GM18861 (cell line): ENCODE results near the gene CBFA2T3.

Experiments used
- ATAC-seq: cut with Tn5 transposase; IDR thresholded peaks from one replicate; pipeline ENCODE4 v1.9.1; 2021; ENCODE audit not compliant: unreplicated experiment

Gene CBFA2T3

DNA sequence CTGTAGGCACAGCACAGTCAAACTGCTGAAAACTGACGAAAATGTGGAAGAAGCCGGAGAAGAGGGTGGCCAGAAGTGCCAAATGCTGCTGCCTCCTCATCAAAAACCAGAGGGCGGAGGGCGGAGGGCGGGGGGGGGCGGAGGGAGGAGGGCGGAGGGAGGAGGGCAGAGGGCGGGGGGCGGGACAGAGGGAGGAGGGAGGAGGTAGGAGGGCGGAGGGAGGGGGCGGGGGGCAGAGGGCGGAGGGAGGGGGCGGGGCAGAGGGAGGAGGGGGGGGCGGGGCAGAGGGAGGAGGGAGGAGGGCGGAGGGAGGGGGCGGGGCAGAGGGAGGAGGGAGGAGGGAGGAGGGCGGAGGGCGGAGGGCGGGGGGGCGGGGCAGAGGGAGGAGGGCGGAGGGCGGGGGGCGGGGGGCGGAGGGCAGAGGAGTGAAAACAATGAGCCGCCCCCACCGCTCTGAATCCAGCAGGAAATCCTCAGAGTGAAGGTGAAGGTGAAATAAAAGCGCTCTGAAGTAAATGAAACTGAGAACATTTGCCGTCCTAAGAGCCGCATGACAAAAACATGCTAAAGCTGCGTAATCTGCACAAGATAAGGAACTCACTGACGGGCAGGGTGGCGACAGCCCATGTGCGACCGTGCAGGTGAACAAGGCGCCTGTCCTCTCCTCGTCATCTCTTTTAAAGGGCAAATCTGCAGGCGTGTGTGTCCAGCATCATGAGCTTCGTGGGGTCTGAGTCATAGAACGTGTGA lies 22.6 kb upstream of the CBFA2T3 start:
- ATAC-seq: no peak

DNA sequence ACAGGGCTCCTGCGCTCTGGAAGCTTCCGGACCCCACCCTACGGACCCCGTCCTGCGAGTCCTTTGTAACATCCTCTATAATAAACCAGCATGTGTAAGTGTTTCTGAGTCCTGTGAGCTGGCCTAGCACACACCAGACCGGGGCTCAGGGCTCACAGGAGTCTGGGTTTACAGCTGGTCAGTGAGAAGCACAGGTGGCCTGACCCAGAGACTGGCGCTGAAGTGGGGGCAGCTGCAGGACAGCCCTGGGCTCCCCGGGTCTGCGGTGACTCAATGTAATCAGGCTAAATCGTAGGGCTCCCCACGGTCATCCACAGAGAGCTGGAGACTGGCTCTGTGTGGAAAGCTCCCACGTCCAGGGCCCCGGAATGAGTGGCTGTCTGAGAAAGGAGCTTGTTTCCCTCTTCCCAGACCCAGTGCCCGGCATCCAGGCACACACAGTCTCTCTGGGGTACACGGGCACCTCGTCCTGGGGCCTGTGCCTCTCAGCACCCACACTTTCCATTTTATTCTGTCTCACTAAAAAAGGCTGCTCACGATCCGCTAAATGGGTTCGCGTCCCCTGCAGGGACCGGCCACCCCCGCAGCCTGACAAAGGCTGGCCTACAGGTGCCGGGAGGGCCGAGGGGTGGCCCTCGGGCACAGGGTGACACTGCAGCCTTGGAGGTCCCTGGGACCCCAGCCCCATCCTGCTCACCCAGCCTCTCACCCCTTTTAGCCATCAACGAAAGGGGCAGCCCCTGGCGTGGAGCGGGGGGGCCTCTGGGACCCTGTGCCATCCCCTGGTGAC lies 18.9 kb upstream of the CBFA2T3 start:
- no peak for ATAC-seq

DNA sequence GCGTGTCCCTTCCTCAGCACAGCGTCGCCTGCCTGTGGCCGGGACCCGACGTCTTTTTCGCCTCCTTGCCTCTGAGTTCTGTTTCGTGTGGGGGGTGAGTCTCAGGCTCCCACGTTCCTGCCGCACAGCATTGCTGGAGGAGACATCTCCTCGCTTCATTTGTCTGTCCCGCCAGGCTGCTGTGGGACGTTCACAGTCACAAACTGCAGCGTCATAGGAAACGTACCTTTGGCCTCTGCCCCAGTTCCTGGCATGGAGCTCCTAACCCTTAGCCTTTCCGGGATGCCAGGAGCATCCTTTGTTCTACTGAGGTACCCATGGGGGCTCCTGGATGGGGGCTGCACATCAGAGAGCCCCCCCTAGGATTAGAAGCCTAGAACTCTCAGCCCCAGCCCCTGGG lies 18.2 kb upstream of the CBFA2T3 start:
- ATAC-seq: no peak

DNA sequence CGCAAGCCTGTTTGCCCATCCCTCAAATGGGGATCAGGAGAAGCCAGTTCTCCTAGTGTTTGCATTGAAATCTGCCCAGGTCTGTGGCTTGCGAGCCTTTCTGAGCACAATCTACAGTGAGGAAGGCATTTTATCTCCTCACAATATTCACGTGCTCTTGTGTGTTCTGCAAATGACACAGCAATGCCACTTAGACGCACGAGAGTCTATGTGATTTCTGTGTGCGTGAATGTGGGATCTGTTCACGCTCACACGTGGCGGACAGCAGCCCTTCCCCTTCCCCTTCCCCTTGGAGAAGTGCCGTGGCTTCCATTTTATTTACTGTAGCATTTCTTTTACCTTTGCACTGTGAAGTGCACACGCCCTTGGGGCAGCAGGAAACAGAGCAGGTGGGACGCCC lies 17.7 kb upstream of the CBFA2T3 start:
- ATAC-seq: no peak

DNA sequence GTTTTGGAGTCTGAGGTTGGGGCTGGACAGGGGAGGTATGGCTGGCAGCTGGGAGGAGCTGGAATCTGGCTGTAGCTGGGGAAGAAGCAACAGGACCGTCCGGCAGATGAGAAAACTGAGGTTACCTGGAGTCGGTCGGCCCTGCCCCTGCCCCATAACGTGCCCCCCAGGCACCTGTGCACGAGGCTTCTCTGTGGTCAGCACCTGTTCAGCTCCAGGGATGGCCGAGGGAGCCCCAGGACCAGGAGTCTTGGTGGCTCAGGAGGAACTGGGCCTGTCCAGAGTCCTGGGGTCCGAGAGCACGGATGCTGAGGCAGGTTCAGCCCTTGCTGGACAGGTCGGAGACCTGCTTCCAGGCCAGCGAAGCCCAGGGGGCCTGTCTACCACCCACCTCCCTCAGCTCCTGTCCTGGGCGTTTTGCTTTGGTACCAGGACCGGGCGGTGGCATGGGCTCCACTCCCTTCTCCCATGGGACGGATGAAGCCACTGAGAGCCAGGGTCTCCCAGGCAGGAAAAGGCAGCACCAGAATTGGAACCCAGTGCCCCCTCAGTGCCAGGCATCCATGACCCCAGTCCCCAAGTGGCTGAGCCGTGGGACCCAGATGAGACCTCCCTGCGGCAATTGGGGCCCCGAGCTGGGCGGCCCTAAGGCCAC lies 17.1 kb upstream of the CBFA2T3 start:
- no peak for ATAC-seq

DNA sequence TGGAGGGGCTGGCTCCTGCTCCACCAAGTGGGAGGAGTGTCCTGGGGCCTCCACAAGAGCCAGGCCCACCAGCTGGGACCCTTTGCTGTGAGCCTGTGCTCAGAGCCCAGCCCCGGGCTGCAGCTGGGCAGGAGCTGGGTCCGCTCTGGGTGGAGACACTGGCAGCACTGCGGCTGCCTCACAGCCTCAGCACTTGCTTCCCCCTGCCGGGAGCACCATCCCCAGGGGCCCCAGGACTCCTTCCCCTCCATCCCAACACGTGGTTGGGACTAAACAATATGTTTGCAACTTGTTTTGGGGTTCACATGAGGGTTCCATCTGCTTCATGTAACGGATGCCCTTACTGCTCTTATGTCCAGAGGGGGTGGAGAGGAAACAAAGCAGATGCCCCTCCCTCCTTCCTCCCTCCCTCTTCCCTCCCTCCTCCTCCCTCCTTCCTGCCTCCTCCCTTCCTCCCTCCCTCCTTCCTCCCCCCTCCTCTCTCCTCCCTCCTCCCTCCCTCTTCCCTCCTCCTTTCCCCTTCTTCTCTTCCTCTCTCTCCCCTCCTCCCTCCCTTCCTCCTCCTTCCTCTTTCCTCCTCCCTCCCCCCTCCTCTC lies 16.3 kb upstream of the CBFA2T3 start:
- ATAC-seq: no peak

DNA sequence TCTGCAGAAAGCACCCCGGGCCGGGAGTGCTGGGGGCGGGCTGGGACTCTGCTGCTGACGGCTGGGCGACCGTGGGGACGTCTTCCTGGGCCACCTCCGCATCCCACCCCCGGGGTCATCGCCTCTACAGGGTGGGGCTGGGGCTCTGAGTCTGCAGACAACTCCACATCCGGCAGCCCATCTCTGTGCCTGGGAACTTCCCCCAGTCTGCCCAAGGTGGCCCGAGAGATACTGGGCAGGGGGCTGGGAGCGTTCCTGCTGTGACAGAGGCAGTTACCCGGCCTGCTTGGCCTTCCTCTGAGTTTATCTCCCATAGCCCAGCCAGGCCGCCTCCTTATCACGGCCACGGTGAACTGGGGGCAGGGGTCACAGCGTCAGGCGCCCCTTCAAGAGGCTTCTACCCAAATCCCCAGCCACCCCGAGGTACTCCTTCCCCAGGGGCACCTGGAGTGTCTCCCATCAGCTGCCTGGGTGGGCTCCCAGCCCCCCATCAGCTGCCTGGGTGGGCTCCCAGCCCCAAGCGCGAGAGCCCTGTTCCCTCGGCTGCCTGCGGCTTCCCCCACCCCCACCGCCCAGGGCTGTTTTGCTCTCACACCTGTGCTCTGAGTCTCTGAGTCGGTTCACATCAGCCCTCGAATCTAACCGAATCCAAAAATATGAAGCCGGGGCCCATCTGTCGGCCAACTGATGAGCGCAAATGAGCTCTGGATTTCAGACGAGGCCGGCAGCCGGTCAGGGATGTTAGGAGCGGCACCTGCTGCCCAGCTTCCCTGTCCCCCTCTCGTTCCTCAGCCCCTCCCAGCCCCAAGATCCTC lies 15.6 kb upstream of the CBFA2T3 start:
- no peak for ATAC-seq

DNA sequence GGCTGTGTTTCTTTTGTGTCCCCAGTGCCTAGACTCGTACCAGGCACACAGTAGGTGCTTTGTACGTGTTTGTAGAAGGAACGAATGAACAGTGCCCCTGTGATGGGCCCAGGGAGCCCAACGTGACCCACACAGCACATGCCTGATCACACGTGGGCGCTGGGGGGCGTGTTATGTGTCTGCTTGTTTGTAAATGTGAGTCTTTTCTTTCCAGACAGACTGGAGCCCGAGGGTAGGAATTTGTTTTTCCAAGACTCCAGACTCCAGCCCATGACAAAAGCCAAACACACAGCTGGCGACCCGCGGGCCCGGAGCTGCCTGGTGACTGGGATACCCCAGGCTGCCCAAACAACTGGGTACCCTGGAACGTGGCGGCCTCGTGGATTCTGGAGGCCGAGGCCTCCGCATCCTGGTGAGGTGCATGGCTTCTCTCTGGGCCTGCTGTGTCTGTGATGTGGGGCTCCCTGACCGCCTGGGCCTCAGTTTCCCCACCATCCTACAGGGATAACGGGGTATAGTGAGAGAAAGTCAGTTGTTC lies 14.9 kb upstream of the CBFA2T3 start:
- ATAC-seq: no peak

DNA sequence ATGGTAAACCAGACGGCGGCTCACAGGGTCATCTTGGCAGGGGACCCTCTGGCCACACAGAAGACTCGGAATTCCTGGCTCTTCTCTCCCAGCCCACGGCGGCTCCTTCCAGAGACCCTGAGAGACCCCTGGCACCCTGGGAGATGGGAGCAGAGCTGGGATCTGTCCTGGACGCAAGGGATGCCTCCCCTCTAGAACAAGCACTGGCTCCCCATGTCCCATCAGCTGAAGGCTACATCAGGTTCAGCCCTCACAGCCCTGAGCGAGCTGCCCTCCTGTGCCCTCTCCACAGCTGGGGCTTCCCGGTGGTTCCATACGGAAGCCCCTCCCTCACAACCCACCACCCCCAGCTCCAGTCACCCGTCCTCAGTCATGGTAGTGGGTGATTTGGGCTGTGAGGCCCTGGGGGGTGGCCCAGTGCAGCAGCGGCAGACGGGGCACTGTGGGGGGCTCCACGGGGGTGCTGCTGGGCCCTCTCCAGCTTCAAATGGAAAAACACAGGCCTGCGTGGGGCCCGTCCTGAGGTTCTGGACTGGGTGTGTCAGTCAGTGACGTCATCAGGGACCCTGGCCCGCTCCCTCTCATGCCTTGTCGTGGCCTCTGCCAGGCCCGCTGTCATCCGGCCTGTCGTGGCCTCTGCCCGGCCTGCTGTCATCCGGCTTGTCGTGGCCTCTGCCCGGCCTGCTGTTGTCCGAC lies 13.0 kb upstream of the CBFA2T3 start:
- no peak for ATAC-seq

DNA sequence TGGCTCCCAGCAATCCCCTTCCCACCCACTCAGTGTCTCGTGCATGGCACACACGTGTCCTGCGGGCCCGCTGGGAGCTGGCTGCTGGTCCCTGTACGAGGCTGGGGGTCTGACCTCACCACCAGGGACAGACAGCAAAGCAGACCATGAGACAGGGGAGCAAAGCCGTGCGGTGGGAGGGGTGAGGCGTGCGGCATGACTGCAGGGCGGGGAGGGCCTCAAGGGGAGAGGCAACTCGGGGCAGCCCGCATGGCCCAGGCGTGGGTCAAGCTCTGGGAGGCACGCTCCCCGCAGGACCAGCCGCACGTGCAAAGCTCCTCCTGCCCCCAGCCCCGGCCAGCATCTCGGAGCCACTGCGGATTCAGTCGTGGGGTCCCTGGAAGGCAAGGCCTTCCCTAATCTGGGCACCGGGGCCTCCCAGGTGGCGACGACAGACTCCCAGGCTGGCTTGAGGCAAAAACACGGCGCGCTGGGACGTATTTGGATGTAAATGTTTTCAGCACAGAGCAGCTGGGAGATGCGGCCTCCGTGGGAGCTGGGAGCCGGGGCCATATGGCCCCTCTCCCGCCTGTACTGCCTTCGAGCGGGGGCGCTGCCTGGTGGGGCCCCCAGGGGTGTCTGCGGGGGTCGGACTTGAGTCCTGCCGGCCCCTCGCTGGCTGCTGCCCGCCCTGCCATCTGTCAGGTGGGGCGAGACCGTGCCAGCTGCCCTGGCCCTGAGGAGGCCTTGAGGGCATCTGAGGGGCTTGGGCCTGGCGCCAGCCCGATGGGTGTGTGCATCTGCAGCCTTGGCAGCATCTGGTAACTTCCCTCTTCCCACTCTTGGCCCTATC lies 12.2 kb upstream of the CBFA2T3 start:
- no peak for ATAC-seq

DNA sequence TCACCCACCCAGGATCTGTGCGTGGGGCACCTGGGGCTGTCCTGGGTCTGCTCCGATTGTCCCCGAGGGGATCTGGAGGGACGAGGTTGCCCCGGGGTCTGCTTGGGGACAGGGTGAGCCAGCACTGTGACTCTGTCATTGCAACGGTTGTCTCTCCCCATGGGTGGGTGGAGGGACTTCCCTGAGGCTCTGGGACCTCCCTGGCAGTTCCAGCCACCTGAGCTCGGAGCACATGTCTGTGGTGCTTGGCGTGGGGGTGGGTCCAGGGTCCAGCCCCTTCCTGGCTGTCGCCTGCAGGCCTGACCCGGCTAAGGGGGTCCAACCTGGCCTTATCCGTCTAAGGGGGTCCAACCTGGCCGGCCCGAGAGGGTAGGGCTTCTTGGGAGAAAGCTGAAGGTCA lies 8.5 kb upstream of the CBFA2T3 start:
- no peak for ATAC-seq

DNA sequence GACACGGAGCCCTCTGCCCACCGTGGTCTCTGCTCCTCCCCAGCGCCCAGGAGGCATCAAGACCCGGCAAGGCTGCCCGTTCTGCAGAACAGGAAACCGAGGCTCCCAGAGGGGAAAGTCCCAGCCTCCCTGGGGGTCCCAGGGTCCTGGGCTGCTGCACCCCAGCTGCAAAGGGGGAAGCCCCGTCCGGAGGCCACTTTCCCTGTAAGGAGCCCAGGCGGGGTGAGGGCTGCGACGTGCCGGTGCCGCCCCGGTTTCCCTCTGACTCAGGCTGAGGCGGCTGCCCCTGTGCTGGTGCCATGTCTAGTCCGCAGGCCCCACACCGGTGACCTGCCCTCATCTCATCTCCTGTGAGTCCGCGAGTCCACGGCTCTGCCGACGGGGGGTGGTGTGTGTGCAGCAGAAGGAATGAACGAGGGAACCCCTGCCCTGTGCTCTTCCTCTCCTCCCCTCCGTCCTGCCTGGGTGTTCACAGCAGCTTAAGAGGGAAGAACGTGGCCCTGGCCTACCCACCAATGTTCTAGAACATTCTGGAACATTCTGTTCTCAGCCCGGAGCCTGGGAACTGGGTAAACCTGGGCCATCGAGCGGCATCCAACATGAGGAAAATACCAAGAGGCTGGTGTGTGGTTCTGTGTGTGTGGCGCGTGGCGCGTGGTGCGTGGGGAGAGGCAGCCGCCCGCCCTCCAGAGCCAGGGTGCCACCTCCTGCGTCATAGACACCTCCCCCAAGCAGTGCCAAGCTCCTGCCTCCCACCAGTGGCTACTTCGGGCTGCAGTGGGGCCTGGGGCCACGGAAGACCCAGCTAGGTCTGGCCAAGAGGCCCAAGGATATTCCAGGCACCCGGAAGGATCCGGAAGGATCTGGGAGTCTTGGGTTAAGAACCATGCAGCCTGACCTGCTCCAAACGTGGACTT lies 7.0 kb upstream of the CBFA2T3 start:
- ATAC-seq: peak; percentile 40

DNA sequence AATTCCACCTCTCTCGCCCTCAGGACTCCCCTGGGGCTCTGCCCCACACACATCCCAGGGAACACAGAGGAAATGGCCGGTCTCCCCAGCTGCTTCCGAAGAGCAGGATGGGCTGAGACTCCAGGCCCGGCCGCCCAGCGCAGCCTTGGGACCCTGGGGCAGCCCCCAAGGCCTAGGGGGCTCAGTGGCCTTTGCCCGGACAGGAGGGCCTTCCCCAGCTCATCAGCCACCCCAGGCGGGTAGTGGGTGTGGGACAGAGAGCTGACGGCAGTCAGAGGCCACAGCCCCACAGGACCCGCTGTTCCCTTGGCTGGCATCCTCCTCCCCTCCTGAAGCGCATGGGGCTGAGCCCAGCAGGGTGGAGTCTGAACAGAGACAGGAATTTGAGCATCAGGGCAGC lies 6.2 kb upstream of the CBFA2T3 start:
- ATAC-seq: peak; percentile 17

DNA sequence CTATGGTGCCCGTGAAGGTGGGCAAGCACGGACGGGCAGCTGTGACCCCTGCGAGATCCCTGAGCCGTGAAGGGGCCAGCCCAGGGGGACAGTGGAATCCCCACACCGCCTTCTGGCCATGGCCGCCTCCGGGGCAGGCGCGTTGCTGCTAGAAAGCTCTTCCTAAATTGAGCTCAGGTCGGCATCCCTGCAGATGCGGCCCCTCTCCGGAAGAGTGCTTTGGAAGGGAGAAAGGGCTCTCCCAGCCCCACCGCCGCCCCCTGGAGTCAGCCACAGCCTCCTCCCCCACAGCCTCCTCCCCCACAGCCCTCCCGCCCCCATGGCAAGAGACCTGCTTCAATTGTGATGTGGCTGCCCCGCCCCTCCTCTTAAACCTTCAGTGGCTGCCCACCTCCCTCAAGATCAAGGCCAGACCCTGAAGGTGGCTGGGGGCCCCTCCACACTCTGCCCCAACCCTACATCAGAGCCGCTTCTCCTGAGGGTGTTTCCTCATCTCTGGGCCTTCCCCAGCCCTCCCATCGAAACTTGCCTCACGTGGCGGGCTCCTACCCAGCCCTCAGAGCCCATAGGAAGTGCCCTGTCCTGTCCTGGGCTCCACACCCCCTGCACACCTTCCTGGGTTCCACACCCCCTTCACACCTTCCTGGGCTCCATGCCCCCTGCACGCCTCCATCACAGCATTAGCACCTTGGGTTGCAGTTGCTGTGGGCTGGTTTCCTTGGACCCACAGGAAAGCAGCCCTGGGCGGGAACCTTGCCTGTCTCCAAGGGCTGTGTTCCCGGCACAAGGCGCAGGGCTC lies 5.5 kb upstream of the CBFA2T3 start:
- ATAC-seq: no peak

DNA sequence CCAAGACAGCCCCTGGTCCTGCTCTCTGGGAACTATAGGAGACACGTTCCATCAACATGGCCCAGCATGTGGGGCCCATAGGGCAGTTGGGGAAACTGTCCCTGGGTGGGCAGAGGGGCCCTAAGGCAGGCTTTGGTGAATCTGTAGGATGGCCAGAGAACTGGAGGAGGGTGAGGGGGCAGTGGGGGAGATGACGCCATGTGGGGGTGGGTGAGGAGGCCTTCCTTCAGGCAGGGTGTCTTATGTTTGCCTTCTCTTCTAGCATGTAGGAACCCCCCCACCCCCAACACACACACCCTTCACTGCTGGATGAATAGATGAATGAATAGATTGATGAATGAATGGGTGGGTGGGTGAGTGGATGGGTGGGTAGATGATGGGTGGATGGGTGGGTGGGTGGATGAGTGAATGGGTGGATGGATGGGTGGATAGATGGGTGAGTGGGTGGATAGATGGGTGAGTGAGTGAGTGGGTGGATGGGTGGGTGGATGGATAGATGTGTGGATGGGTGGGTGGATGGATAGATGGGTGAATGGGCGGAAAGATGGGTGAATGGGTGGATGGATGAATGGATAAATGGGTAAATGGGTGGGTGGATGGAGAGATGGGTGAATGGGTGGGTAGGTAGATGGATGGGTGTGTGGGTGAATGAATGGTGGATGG lies 2.5 kb upstream of the CBFA2T3 start:
- ATAC-seq: no peak

DNA sequence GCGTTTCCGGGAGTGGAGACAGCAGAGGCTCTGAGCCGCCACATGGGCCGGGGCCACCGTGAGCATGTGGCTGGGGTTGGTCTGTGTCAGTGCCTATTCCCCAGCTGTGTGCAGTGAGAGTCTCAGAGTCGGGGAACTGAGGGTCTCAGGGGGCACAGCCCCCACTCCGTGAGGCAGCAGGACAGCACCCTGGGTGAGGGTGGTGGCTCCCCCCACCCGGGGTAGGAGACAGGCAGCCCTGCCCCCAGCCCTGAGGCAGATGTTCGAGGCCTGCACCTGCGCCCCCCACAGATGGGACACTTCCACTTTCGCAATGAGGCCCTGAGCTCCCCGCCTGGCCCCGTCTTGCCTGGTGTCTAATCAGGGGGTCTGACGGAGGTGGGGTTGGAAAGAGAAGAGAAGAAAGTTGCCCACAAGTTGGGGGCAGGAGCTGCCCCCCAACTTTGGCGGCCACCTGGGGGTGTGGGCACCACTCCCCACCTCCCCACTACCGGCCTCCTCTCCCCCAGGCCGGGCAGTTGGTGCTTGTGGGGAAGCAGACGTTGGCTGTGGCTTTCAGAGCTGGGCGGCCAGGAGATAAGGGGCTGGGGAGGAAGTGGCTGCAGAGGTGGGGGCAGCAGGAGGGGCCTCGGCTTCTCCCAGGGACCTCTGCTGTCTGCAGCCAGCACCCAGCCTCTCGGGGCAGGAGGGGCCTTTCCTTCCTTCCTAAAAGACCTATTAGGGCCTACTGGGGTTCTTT lies 1.8 kb upstream of the CBFA2T3 start:
- no peak for ATAC-seq
